NCI-H82 treated with DMSO at 0.1 percent for 48 hours (cell line): ENCODE data around the gene DYNLT2.
A peak's percentile ranks its signal among the peaks of the same experiment; 100 is the strongest.

Experiments used
- DNase-seq: peaks from one replicate; lab custom pipeline; 2025; ENCODE audit not compliant: unreplicated experiment; lab: John Stamatoyannopoulos, UW

The DYNLT2 gene

GRCh38 chr6:169751242-169752073 lies at the start of gene DYNLT2, which contains the start of gene ERMARD:
Gene DYNLT2 (minus strand): TSS chr6:169751572. CDS start chr6:169751458, 114 bp downstream.
Gene ERMARD (plus strand): TSS chr6:169751622. CDS start chr6:169751658, 36 bp downstream.
- DNase-seq = peak; percentile 48

- DNase-seq = no peak
Observed at GRCh38 chr6:169800668-169801395, 49.5 kb upstream of the DYNLT2 start.

GRCh38 chr6:169800116-169800667 lies 48.8 kb upstream of the DYNLT2 start:
- no peak for DNase-seq

GRCh38 chr6:169799474-169799926 lies 48.1 kb upstream of the DYNLT2 start:
- DNase-seq = no peak

GRCh38 chr6:169798764-169799473 lies 47.5 kb upstream of the DYNLT2 start:
- DNase-seq = no peak

- DNase-seq = no peak
Observed at GRCh38 chr6:169795196-169795595, 43.8 kb upstream of the DYNLT2 start.

- no peak for DNase-seq
Observed at GRCh38 chr6:169794317-169795055, 43.1 kb upstream of the DYNLT2 start.

- DNase-seq = no peak
Observed at GRCh38 chr6:169793408-169793807, 42.0 kb upstream of the DYNLT2 start.

- no peak for DNase-seq
Observed at GRCh38 chr6:169792306-169793015, 41.1 kb upstream of the DYNLT2 start.

GRCh38 chr6:169791721-169792131 lies 40.4 kb upstream of the DYNLT2 start:
- DNase-seq = no peak

- peak; percentile 31 for DNase-seq
Observed at GRCh38 chr6:169789944-169790927, 38.9 kb upstream of the DYNLT2 start.

- no peak for DNase-seq
Observed at GRCh38 chr6:169789146-169789943, 38.0 kb upstream of the DYNLT2 start.

- DNase-seq = no peak
Observed at GRCh38 chr6:169788809-169789145, 37.4 kb upstream of the DYNLT2 start.

- no peak for DNase-seq
Observed at GRCh38 chr6:169787797-169788196, 36.4 kb upstream of the DYNLT2 start.

- no peak for DNase-seq
Observed at GRCh38 chr6:169786349-169786748, 35.0 kb upstream of the DYNLT2 start.

- DNase-seq = no peak
Observed at GRCh38 chr6:169785566-169785965, 34.2 kb upstream of the DYNLT2 start.

GRCh38 chr6:169784821-169785340 lies 33.5 kb upstream of the DYNLT2 start:
- DNase-seq = no peak
